OCI-LY1 (cell line): ENCODE measurements around the gene CEP131.

Experiments
- H2AFZ ChIP-seq: fragments of 200-600 bp; sonication (generic), shearing (Covaris generic); 2 replicates; pipeline ENCODE4 v1.6.0; 2014; ENCODE audit warnings: antibody characterized with exemption, mild to moderate bottlenecking, low read length
- H3F3A ChIP-seq: fragments of 200-600 bp; sonication (generic), shearing (Covaris generic); 2 replicates; pipeline ENCODE4 v1.6.0; 2014; ENCODE audit warnings: mild to moderate bottlenecking, antibody characterized with exemption, low read length, moderate library complexity; ENCODE audit not compliant: insufficient read depth
- H3K27ac ChIP-seq: fragments of 200-600 bp; sonication (generic); 2 replicates; pipeline ENCODE4 v1.5.1; 2014; ENCODE audit warnings: low read length, mixed run types, mild to moderate bottlenecking, low read depth; ENCODE audit not compliant: poor library complexity, severe bottlenecking
- H3K27me3 ChIP-seq: fragments of 200-600 bp; sonication (generic); 2 replicates; pipeline ENCODE4 v1.6.0; 2014; ENCODE audit warnings: antibody characterized with exemption, mild to moderate bottlenecking, low read length, moderate library complexity; ENCODE audit not compliant: insufficient read depth
- H3K36me3 ChIP-seq: fragments of 200-600 bp; sonication (generic); 2 replicates; pipeline ENCODE4 v1.6.1; 2014; ENCODE audit warnings: mild to moderate bottlenecking, antibody characterized with exemption, low read length, moderate library complexity, mixed read lengths; ENCODE audit not compliant: insufficient read depth
- H3K4me1 ChIP-seq: fragments of 200-600 bp; sonication (generic); 2 replicates; pipeline ENCODE4 v1.5.1; 2014; ENCODE audit warnings: mild to moderate bottlenecking, low read length, moderate library complexity; ENCODE audit not compliant: insufficient read depth, severe bottlenecking
- H3K4me2 ChIP-seq: fragments of 200-600 bp; sonication (generic), shearing (Covaris generic); 2 replicates; pipeline ENCODE4 v1.6.1; 2014; ENCODE audit warnings: low read length
- H3K4me3 ChIP-seq: fragments of 200-600 bp; sonication (generic); 2 replicates; pipeline ENCODE4 v1.5.1; 2014; ENCODE audit warnings: low read length, low read depth, mild to moderate bottlenecking, mixed read lengths; ENCODE audit not compliant: poor library complexity, severe bottlenecking
- H3K79me2 ChIP-seq: fragments of 200-600 bp; shearing (Covaris generic); 2 replicates; pipeline ENCODE4 v1.6.1; 2016; ENCODE audit warnings: mixed run types, low read length, mixed read lengths; ENCODE audit not compliant: insufficient read depth
- H3K9ac ChIP-seq: fragments of 200-600 bp; sonication (generic), shearing (Covaris generic); 2 replicates; pipeline ENCODE4 v1.6.1; 2014; ENCODE audit warnings: mild to moderate bottlenecking, low read length, mixed read lengths
- H3K9me2 ChIP-seq: fragments of 200-600 bp; sonication (generic), shearing (Covaris generic); 2 replicates; pipeline ENCODE4 v1.6.1; 2014; ENCODE audit warnings: low read depth, mild to moderate bottlenecking, low read length, mixed read lengths
- H3K9me3 ChIP-seq: fragments of 200-600 bp; shearing (Covaris generic); 2 replicates; pipeline ENCODE4 v1.6.1; 2014; ENCODE audit warnings: low read length, mixed read lengths
- H4K20me1 ChIP-seq: fragments of 200-600 bp; sonication (generic), shearing (Covaris generic); 2 replicates; pipeline ENCODE4 v1.6.0; 2016; ENCODE audit warnings: mild to moderate bottlenecking, low read length; ENCODE audit not compliant: insufficient read depth
- CTCF ChIP-seq: fragments of 200-600 bp; sonication (generic), shearing (Covaris generic); IDR thresholded peaks from 2 replicates; pipeline ENCODE4 v1.5.1; 2017; ENCODE audit warnings: mild to moderate bottlenecking, antibody characterized with exemption, low read length, moderate library complexity, mixed read lengths
- EZH2 ChIP-seq: fragments of 200-600 bp; sonication (generic), shearing (Covaris generic); IDR thresholded peaks from 2 replicates; pipeline ENCODE4 v1.8.0; 2017; ENCODE audit warnings: borderline replicate concordance, mixed run types, mild to moderate bottlenecking, antibody characterized with exemption, low read length, moderate library complexity, mixed read lengths

CEP131 gene

GRCh38 chr17:81183316-81183715 lies 39.4 kb downstream of the CEP131 start:
- H3K36me3 ChIP-seq, result no peaks in the 10 kb centered on the region
- H3K4me2 ChIP-seq, result no peak overlapping the region
- no peak overlapping the region for H2AFZ ChIP-seq
- TF ChIP-seq EZH2, result no peak
- no peak for TF ChIP-seq CTCF
- no peaks in the 10 kb centered on the region for H3K4me1 ChIP-seq
- H3K9ac ChIP-seq, result no peak overlapping the region
- no peaks in the 10 kb centered on the region for H3F3A ChIP-seq
- H3K79me2 ChIP-seq, result no peaks in the 10 kb centered on the region
- H3K9me2 ChIP-seq, result no peaks in the 10 kb centered on the region
- no peaks in the 10 kb centered on the region for H3K9me3 ChIP-seq
- H3K4me3 ChIP-seq, result no peak overlapping the region
- H3K27ac ChIP-seq, result no peak overlapping the region
- H4K20me1 ChIP-seq, result no peaks in the 10 kb centered on the region
- peaks cover 6% of the 10 kb centered on the region for H3K27me3 ChIP-seq

GRCh38 chr17:81182596-81182995 lies 40.2 kb downstream of the CEP131 start:
- H3K4me1 ChIP-seq, result no peaks in the 10 kb centered on the region
- no peak overlapping the region for H2AFZ ChIP-seq
- H3K4me3 ChIP-seq, result no peak overlapping the region
- TF ChIP-seq CTCF, result no peak
- no peak for TF ChIP-seq EZH2
- H4K20me1 ChIP-seq, result no peaks in the 10 kb centered on the region
- no peak overlapping the region for H3K27ac ChIP-seq
- no peaks in the 10 kb centered on the region for H3K9me2 ChIP-seq
- H3K9me3 ChIP-seq, result no peaks in the 10 kb centered on the region
- no peaks in the 10 kb centered on the region for H3F3A ChIP-seq
- no peaks in the 10 kb centered on the region for H3K36me3 ChIP-seq
- H3K9ac ChIP-seq, result no peak overlapping the region
- peaks cover 9% of the 10 kb centered on the region for H3K27me3 ChIP-seq
- H3K4me2 ChIP-seq, result no peak overlapping the region
- no peaks in the 10 kb centered on the region for H3K79me2 ChIP-seq

- Histone ChIP-seq H3K27me3 (peaks cover 9% of the 10 kb centered on the region), H3K9me2 (no peaks in the 10 kb centered on the region), H3K36me3 (no peaks in the 10 kb centered on the region), H3K9me3 (no peaks in the 10 kb centered on the region), H3K4me1 (no peaks in the 10 kb centered on the region), H3K27ac (no peak overlapping the region), H3K9ac (no peak overlapping the region), H4K20me1 (no peaks in the 10 kb centered on the region), H3K4me3 (no peak overlapping the region), H3K79me2 (no peaks in the 10 kb centered on the region), H2AFZ (no peak overlapping the region), H3K4me2 (no peak overlapping the region), H3F3A (no peaks in the 10 kb centered on the region)
- TF ChIP-seq EZH2 (no peak), CTCF (no peak)
These were observed 41.0 kb downstream of the CEP131 start for GRCh38 chr17:81181811-81182185.
